Fibroblast of skin of back (primary cell): ENCODE data around the gene UCN.
"Not testable (repeated sequence)": the region's sequence is repeated elsewhere in the genome, so short reads cannot be mapped to it uniquely, and the experiment has no call there.

Source experiments
- DNase-seq: peaks from one replicate; pipeline ENCODE4 v3.0.0-alpha.2; 2013

UCN gene

DNA sequence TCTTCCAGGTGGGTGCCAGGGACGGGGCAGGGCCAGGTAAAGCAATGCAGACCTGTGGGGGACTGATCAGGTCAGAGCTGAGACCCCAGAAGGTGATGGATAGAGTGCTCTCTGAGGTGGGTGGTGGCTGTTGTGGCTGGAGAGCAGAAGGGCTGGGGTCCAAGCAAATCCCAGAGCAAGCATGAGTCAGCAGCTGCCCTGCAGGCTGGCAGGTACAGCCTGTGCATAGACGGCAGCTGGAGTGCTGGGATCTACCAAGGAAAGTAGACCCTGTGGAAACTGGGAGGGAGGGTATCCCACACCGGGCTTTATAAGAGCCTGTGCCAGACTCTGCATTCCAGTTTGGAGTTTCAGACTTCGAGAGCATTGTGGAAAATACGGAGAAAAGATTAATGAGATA, 25.4 kb downstream of the UCN start:
- no peak for DNase-seq

DNA sequence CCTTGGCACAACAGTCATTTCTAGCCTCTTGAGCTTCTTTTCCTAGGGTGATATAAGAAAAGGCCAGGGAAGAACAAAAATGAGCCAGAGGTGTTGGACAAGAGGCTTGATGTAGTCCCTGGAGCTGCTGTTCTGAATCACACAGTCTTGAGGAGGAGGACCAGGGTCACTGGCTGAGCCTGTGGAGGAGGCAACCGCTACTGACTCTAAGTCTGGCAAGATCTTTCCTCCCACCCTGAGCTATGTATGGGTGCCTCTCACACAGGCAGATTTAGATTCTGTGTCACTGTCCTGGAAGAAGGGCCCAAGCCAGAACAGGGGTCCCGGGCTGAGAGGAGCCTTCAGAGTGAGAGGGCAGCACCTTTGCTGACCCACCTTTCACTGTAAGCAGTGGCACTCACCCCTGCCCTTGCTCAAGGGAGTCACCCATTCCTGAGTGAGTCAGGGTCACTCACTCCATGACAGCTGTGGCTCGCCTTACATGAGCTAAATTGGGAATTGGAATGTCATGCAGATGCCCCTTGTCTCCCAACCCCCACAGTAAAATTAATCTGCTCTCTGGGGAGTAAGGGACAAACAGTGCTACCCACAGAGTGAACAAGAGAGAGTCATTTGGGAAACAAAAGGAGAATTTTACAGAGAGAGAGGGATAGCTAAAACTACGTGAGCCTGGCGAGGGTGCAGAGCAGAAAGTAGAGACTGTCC, 26.2 kb downstream of the UCN start, which contains the start of gene TRIM54:
TRIM54 (plus strand) TSS at position 575 of the 705 bp plus-strand sequence. CDS start 303 bp downstream, outside the sequence.
- DNase-seq = peak; percentile 62

DNA sequence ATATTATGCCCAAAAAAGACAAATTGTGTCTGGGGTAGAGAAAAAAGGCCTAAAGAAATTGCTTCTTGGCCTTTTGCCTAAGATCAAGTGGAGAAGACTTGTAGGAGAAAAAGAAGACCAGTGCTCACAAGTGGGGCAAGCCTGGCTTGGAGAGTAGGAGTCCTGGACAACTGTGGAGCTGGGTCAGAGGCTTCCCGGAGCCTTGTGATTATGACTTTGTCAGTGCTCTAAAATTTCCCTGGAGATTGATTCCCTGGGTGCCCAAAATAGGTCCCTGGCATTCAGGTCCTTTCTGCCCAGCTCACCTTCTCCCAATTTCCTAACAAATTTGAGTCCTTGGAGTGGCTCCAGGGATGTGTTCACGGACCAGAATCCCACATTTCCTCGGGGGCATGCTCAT, 26.8 kb downstream of the UCN start:
- DNase-seq = no peak

DNA sequence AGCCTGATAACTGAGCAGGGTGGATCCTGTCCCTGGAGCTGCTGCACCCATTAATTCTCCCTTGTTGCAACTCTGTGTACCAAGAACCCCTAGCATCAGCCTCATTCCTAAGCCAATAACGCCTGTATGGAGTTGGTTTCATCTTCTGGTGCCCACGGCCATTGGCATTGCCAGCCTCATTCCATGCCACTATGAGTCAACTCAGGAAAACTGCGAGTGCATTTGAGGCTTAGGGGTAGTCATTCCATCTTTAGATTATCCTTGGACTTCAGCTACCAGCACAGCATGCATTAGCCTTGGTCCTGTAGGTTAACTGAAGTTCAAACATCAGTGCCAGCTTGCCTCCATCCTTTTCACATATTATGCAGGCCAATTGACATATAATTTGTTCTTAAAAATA, 27.4 kb downstream of the UCN start:
- DNase-seq = no peak

DNA sequence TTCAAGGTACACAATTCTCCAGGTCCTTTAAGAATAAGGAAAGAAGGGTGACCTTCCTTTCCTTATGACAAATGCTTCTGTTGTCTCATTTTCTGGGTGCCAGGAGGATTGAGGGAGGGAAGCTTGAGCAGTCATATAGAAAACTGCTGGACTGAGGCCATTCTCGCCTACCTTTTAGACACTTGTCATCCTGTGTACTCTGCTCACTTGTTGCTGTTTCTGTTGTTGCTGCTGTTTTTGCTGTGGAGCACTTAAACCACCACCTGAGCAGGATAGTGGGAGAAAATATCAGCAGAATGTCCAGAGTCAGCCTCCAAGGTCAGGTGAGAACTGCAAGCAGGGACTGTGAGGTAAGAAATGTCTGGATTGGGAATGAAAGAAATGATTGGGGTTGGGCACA, 30.2 kb downstream of the UCN start:
- no peak for DNase-seq

DNA sequence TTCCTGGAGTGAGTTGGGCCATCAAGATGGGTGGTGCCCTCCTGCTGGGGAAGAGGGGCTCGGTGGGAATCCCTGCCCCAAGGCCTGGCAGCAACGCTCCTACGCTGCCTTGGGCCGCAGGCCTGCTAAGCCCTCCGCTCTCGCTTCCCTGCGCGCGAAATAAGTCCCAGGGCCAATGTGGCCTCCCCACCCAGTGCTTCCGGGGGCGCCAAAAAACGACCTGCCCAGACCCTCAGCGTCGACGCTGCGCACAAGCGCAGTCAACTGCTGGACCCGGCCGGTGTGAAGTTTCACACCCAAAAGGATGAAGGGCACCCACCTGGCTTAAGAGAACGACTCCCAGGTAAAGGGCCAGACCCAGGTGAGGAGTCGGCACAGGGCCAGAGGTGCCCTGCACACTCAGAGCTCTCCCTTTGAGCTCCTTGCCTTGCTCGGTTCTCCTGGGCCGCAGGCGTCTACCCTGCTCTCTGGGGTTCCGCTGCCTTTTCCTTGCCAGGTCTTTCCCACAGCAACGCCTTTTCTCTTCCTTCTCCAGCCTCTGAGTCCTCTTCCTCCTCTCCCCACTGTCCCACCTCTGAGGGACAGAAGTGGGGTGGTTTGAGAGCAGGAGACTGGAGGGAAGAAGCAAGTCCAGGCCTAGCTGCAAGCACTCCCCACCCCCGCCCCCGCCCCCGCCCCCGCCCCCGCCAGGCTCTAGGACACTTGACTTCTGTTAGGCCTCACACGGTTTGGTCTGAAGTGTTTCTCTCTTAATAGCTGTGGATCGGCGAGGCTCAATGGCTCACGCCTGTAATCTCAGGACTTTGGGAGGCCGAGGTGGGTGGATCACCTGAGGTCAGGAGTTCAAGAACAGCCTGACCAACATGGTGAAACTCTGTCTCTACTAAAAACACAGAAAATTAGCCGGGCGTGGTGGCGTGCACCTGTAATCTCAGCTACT, 32.8 kb downstream of the UCN start, which contains the start of gene DNAJC5G:
DNAJC5G (plus strand) TSS at position 223 of the 940 bp plus-strand sequence. CDS start 1,296 bp downstream, outside the sequence.
- no peak for DNase-seq

DNA sequence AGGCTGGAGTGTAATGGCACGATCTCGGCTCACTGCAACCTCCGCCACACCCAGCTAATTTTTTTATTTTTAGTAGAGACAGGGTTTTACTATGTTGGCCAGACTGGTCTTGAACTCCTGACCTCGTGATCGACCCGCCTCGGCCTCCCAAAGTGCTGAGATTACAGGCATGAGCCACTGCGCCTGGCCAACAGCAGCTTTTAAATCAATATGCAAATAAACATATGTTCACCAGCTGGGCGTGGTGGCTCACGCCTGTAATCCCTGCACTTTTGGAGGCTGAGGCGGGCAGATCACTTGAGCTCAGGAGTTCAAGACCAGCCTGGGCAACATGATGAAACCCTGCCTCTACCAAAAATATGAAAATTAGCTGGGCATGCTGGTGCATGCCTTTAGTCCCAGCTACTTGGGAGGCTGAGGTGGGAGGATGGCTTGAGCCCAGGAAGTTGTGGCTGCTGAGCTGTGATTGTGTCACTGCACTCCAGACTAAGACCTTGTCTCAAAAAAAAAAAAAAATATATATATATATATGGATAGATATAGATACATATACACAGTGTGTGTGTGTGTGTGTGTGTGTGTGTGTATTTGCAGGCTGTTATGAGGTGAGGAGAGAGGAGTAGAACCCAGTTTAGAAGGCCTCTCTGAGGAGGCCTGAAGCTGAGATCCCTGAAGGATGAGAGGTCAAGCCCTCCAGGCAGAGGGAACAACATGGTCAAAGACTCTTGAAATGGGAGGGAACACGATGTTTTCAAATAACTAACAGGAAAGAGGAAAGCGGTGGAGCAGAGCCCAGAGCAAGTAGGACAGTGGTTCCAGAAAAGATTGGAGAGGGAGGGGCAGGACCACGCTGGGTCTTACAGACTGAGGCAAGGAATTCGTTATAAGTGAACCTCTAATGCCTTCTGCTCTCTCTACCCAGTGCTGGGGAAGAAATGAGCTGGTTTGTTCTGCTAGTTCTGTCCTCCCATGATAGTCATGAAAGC, 35.4 kb downstream of the UCN start:
- DNase-seq = not testable (repeated sequence)

DNA sequence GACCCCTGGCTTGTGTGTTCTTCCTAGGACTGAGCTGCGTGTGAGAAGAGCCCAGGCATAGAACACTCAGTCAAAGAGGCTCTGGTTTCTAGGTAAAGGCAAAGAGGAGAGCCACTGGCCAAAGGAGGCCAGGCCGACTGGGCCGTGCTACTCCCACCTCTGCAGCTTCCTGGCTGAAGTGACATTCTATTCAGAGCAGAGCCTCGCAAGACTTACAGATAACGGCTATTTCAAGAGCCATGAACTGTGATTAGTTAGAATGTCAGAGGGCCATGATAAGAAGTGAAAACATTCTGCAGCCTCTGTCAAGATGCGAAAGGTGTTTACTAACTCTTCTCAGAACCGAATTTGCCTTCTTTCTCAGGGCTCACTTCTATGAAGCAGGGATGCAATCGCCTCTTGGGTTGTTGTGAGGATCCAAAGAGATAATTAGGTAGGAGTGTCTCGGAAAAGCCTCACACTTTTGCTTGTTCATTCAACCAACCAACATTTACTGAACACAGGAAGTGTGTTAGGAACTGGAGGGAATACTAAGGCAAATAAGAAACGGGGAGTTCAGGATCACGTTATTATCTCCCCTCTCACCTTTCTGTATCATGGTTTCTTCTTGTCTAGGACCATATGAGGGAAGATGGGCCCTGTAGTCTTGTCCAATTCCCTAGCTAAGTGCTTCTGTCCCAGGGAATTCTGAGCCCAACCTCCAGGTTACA, 36.5 kb downstream of the UCN start:
- DNase-seq = no peak

DNA sequence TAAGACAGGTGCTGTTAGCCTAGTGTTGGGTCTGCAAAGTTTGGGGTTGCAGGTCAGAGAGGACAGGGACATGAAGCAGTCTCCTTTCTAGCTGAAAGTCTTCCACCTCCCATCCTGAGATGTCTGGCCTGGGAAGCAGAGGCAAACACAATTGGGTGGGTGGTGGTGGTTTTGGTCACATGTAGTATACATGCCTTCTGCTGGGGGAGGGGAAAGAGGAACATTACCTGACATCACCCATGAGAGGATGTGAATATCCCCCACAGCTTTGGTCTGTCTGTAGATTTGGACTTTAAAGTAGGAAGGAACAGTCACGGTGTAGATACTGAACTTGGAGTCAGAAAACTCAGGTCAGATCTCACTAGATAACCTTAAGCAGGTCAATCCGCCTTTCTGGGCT, 37.6 kb downstream of the UCN start:
- no peak for DNase-seq

DNA sequence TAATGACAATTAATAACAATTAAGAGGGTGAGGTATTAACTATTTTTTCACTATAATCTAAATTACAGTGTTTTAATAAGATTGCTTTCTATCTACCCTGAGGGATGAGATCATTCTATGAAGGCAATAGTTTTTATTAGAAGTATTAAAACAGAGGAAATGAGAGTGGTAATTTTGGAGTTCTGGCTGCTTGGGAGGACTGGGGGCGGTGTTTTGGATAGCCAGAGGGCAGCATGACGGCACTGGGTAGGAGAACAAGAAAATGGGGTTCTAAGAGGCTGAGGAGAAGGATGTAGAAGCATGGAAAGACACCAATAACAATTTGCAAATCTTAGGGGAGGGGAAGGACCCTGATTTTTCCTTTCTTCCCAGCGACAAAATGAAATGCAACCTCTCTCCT, 38.1 kb downstream of the UCN start:
- no peak for DNase-seq

DNA sequence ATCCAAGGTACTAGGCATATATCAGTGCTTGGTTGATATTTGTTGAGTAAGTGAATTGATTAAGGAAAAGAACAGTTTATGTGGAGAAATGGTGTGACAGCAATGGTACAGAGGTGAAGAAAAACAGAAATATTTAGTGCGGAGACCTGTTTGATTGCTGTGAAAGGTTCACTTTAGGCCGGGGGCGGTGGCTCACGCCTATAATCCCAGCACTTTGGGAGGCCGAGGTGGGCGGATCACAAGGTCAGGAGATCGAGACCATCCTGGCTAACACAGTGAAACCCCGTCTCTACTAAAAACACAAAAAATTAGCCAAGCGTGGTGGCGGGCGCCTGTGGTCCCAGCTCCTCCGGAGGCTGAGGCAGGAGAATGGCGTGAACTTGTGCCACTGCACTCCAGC, 39.9 kb downstream of the UCN start:
- not testable (repeated sequence) for DNase-seq

DNA sequence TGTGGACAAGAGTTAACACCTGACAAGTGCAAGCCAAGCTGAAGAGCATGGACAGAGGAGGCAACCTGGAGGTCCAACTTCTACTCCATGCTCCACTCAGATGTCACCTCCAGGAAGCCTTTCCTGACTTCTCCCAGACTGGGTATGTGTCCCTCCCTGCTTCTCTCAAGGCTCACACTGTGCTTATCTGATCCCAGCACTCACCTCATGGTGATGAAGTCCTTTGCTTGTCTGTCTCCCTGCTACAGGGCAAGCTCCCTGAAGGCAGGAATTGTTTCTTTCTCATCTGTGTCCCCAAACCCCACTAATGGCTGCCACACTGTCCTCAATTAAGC, 42.7 kb downstream of the UCN start:
- no peak for DNase-seq

DNA sequence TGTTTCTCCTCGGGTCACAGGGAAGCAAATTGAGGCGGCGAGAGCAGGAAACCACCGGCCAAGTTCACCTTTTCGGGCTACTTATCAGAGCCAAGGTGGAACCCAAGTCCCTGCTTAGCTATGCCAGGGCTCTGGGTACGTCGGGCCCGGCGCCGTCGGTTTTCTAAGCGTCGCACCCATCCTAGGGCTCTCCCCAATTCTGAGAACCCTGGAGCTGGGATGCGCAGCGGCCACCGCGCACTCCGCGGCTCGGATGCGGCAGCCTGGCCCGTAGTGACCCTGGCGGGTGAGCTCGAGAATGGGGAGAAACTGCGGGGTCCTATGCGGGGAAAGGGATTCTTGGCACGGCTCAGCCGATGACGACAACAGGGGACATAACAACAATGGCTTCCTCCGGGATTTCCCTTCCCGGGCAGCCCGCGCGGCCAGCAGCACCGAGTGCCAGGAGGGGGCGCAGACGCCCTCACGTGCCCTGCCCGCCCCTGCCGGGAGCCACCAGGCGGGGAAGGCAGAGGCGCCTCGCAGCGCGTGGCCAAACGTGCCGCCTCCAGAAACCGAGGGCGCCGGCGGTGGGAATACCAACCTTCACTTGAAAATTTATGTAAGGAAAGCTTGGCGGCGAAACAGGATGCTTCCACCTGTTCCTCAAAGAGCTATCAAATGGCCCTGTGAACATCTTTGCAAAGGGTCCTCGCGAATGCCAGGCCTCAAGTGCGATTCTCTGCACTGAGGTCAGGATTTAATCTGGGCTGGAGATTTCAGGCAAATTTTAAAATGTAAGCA, 43.3 kb downstream of the UCN start:
- peak; percentile 67 for DNase-seq

DNA sequence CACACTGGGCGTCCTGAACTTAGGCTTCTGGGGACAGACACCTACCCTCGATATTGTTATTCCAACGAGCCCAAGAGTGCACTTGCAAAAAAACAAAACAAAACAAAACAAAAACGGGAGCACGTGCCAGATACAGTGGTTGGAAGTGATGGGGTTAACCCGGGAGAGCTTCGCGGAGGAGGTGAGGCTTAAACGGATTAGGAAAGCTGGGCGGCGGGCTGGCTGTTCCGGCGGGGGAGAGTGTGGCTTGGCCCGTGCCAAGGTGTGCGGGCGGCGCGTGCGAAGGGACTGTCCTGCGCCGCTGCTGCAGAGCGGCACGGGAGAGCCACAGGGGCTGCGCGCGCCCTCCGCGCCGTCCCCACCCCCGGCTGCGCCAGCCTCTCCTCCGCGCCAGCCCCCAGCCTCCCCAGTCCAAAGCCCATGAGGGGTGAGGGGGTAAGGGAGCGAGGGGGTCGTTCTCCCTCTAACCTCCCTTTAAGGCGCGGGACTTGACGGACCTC, 43.9 kb downstream of the UCN start:
- DNase-seq = no peak

DNA sequence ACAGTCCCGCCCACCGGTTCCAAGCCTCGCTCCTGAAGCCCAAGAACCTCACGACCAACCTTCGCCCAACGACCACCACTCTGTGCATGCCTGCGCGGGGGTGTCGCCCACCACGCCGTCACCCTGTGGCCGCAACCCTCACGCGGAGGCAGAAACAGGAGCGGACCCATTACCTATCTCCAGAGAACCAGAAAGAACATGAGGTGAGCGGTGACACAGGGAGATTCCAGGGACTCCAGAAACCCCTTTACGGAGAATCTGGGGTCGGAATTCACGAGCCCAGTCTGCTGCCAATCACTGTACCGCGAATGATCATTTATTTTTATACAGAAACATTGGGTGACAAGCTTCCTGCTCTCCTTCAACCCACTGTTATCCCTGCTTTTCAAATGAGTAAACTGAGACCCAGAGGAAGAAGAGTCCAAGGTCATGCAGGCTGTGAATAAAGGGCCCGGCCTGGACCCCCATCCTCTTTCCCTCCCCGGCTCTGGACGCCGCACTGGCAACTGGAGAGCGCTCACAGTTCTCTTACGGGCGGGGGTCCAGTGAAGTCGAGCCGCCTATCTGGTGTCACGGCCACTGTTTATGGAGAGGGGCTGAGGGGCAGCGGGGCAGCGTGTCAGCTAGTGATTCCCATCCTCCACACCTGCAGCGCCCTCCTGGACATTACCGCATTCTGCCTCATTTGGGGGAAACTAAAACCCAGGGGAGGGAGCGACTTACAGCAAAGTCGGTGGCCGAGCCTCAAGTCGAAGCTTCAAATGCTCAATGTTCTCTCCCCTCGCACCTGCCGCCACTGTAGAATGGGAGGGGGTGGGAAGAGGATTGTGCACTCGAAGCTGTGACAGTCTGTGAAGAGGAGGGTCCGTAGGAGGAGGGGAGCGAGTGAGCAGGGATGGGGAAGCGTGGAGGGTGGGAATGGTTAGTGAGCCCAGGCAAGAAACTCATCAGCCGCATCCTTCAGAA, 44.7 kb downstream of the UCN start:
- DNase-seq = no peak

DNA sequence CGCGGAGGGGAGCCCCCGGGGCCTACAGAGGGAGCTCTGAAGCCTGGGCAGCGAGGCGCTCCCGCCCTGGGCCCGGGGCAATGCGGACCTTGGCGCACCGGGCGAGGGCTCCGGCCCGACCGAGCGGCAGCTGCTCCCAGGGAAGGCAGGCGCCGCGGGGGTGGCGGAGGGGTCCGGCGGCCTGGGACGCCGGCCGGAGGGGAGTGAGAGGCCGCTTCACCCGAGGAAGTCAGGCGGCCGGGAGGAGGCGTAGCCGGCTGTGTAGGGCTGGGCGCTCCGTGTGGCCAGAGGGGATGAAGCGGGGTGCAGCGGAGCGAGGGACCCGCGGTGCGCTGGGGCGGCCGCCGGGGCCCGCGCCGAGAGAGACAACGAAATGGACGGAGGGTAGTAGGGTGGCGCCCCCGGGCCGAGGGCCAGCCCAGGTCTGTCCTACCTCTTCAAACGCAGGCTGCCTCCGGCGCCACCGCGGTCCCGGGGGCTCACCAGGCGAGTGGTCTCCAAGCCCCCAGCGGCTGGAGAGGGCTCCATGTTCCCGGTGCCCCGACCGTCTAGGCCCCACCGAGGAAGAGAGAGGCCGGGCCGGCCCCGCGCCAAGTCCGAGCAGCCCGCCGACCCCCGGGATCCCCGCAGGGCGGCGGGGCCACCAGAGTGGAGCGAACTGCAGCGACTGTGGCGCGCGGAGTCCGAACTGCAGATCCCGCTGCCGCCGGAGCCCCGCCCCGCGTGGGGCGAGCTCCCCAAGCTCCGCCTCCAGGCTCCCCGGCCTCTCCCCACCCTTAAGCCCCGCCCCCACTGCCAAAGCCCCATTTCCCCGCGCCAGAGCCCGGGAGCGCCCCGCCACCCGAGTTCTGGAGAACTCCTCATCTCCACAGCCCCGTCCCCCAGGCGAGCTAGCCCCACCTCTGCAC, 45.6 kb downstream of the UCN start, which contains the start of gene SLC30A3:
SLC30A3 (minus strand) TSS at position 669 of the 908 bp plus-strand sequence; CDS start at position 528, 141 bp downstream.
- DNase-seq = peak; percentile 29

DNA sequence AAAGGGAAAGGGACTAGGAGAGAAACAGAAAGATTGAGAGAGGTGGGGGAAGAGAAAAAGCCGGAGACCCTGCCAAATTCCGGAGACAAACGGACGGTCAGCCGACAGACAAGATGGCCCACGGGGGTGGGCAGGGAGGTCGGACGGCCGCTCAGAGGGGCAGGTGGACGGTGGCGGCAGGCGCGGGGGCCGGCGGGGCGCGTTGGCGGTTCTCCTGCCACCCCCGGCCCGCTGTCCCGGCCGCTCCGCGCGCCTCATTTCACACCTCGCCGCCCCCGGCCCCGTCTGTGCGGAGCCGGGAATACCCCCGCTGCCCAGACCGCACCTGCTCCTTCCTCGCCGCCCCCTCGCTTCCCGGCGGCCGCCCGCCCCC, 46.3 kb downstream of the UCN start:
- DNase-seq = no peak

DNA sequence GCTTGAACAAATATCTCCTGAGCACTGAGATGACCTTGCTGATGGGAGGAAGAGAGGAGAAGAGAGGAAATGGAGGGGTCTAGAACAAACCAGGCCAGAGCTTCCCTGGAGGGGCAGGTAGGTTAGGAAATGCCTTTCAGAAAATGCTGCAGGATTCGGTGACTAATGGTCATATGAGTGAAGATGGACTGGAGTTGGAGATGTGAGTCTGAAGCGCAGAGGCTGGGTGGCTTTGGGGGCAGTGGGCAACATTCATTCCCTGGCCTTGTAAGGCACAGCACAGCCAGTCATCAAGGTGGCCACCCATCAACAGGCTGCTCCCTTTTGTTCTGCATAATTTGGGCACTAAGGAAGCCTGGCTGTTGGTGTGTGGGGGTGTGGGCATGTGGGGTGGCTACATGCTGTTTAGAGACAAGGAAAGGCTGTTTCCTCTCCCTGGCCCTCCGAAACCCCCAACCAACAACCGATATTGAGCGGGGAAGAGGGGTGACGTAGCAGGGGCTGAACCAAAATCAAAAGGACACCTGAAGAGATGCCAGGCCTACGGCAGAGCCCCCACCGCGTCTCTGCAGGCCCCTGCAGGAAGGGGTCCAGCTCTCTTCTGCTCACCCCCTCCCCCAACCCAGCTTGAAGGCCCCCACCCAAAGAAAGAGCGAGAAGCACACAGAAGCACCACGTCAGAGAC, 46.9 kb downstream of the UCN start:
- no peak for DNase-seq
